ENCODE measurements around the gene HOXD4. TPM values are rescaled to one million over a fixed set of nuclear protein-coding genes. Genes with fewer than 3 reads are reported as not detected.

Gene HOXD4
- total RNA-seq, 1 experiment from 2014 or later = 1.4 TPM

DNA sequence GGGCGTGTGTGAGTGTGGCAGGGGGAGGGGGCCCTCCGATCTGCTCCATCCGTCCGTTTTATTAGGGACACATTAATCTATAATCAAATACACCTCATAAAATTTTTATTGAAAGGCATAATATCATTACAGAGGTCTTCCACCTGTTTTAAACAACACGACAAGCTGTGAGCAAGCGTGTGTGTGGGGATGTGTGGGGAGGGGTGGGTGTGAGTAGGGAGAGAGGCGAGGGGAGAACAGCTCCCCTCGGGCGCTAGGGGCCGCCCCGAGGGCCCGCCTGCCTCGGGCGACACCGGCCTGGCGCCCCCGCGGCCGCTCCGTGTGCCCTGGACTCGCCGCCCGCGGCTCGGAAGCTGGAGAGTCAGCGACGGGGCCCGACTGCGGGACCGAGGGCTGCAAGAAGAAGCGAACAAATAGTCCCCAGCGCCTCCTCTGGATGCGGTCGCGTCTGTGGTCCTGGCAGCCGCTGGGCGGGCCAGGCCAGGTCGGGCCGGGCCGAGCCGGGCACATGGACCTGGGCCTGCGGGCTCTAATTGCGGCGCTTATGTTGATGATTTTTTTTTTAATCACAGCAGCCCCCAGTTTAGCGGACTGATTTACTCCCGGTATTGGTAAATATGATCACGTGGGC is 29.2 kb upstream of the HOXD4 start:
- H3K27ac ChIP-seq (ENCODE audit: low read length) = no peak overlapping the region
- POLR2A ChIA-PET = no interaction called here
- H3K4me3 ChIP-seq (ENCODE audit: low read depth in 2 of 2, low read length in 2 of 2) = peak overlapping the region in 1 of 2 experiments; percentile 33; a peak in 1 of 4 replicates
- no peaks in the 10 kb centered on the region for H3K36me3 ChIP-seq (ENCODE audit: control insufficient read depth, insufficient read depth, low read length)
- peaks cover 5% of the 10 kb centered on the region for H3K4me1 ChIP-seq (ENCODE audit: control insufficient read depth, insufficient read depth, low read length)
- CTCF ChIA-PET = no interaction called here
- intact Hi-C loops (cut with micrococcal nuclease; ENCODE audit: unreplicated experiment) = loop anchor here (10.0 kb wide), 1 partner anchor 693 kb away; no protein-coding TSS in a partner anchor
- no TSS peak for BruUV-seq (replicated peaks)
- TF ChIP-seq, protein P1, sequence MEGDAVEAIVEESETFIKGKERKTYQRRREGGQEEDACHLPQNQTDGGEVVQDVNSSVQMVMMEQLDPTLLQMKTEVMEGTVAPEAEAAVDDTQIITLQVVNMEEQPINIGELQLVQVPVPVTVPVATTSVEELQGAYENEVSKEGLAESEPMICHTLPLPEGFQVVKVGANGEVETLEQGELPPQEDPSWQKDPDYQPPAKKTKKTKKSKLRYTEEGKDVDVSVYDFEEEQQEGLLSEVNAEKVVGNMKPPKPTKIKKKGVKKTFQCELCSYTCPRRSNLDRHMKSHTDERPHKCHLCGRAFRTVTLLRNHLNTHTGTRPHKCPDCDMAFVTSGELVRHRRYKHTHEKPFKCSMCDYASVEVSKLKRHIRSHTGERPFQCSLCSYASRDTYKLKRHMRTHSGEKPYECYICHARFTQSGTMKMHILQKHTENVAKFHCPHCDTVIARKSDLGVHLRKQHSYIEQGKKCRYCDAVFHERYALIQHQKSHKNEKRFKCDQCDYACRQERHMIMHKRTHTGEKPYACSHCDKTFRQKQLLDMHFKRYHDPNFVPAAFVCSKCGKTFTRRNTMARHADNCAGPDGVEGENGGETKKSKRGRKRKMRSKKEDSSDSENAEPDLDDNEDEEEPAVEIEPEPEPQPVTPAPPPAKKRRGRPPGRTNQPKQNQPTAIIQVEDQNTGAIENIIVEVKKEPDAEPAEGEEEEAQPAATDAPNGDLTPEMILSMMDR (IDR thresholded peaks at IDR 0.05) = no peak
- TF ChIP-seq, protein P2, sequence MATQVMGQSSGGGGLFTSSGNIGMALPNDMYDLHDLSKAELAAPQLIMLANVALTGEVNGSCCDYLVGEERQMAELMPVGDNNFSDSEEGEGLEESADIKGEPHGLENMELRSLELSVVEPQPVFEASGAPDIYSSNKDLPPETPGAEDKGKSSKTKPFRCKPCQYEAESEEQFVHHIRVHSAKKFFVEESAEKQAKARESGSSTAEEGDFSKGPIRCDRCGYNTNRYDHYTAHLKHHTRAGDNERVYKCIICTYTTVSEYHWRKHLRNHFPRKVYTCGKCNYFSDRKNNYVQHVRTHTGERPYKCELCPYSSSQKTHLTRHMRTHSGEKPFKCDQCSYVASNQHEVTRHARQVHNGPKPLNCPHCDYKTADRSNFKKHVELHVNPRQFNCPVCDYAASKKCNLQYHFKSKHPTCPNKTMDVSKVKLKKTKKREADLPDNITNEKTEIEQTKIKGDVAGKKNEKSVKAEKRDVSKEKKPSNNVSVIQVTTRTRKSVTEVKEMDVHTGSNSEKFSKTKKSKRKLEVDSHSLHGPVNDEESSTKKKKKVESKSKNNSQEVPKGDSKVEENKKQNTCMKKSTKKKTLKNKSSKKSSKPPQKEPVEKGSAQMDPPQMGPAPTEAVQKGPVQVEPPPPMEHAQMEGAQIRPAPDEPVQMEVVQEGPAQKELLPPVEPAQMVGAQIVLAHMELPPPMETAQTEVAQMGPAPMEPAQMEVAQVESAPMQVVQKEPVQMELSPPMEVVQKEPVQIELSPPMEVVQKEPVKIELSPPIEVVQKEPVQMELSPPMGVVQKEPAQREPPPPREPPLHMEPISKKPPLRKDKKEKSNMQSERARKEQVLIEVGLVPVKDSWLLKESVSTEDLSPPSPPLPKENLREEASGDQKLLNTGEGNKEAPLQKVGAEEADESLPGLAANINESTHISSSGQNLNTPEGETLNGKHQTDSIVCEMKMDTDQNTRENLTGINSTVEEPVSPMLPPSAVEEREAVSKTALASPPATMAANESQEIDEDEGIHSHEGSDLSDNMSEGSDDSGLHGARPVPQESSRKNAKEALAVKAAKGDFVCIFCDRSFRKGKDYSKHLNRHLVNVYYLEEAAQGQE (IDR thresholded peaks at IDR 0.05; ENCODE audit: insufficient read depth in 1 of 2, low read depth in 2 of 2, low read length in 1 of 2) = no peak
- TF ChIP-seq POLR2AphosphoS5 (IDR thresholded peaks at IDR 0.05; ENCODE audit: low read depth, low read length) (no peak), TCF7L2 (IDR thresholded peaks at IDR 0.05; ENCODE audit: low read depth, low read length) (no peak), SIN3A (IDR thresholded peaks at IDR 0.05; ENCODE audit: borderline replicate concordance, insufficient read depth, low read depth, low read length) (no peak)
- H3K9me3 ChIP-seq (ENCODE audit: control insufficient read depth, insufficient read depth, low read depth, low read length) = no peaks in the 10 kb centered on the region
- no peak for DNase-seq (ENCODE audit: low read depth, low spot score)
- ATAC-seq = no peak
- in situ Hi-C loops (cut with HindIII; ENCODE audit: low pct_unique_long_range_greater_than_20kb, low sequenced_read_pairs) = no loop called here
- H3K27me3 ChIP-seq (ENCODE audit: control insufficient read depth, insufficient read depth, low read length) = no peaks in the 10 kb centered on the region

DNA sequence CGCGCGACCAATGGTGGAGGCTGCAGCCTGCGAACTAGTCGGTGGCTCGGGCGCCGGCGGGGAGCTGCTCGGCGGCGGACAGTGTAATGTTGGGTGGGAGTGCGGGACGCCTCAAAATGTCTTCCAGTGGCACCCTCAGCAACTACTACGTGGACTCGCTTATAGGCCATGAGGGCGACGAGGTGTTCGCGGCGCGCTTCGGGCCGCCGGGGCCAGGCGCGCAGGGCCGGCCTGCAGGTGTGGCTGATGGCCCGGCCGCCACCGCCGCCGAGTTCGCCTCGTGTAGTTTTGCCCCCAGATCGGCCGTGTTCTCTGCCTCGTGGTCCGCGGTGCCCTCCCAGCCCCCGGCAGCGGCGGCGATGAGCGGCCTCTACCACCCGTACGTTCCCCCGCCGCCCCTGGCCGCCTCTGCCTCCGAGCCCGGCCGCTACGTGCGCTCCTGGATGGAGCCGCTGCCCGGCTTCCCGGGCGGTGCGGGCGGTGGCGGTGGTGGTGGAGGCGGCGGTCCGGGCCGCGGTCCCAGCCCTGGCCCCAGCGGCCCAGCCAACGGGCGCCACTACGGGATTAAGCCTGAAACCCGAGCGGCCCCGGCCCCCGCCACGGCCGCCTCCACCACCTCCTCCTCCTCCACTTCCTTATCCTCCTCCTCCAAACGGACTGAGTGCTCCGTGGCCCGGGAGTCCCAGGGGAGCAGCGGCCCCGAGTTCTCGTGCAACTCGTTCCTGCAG is 28.5 kb upstream of the HOXD4 start, which contains the start of gene HOXD9:
Gene HOXD9, plus strand, starts transcription at position 37 of the 728 bp plus-strand sequence. Its CDS starts 50 bp downstream, at position 87.
- TF ChIP-seq, protein P1 (IDR thresholded peaks at IDR 0.05) = no peak
- TF ChIP-seq POLR2AphosphoS5 (IDR thresholded peaks at IDR 0.05; ENCODE audit: low read depth, low read length) (no peak), SIN3A (IDR thresholded peaks at IDR 0.05; ENCODE audit: borderline replicate concordance, insufficient read depth, low read depth, low read length) (no peak), TCF7L2 (IDR thresholded peaks at IDR 0.05; ENCODE audit: low read depth, low read length) (no peak)
- TF ChIP-seq, protein P2 (IDR thresholded peaks at IDR 0.05; ENCODE audit: insufficient read depth in 1 of 2, low read depth in 2 of 2, low read length in 1 of 2) = no peak
- ChIA-PET POLR2A (no interaction called here), CTCF (no interaction called here)
- in situ Hi-C loops (cut with HindIII; ENCODE audit: low pct_unique_long_range_greater_than_20kb, low sequenced_read_pairs) = no loop called here
- peaks cover 7% of the 10 kb centered on the region for H3K4me1 ChIP-seq (ENCODE audit: control insufficient read depth, insufficient read depth, low read length)
- no peaks in the 10 kb centered on the region for H3K36me3 ChIP-seq (ENCODE audit: control insufficient read depth, insufficient read depth, low read length)
- no peaks in the 10 kb centered on the region for H3K27me3 ChIP-seq (ENCODE audit: control insufficient read depth, insufficient read depth, low read length)
- intact Hi-C loops (cut with micrococcal nuclease; ENCODE audit: unreplicated experiment) = loop anchor here (10.0 kb wide), 1 partner anchor 692 kb away; no protein-coding TSS in a partner anchor
- no peaks in the 10 kb centered on the region for H3K9me3 ChIP-seq (ENCODE audit: control insufficient read depth, insufficient read depth, low read depth, low read length)
- DNase-seq (ENCODE audit: low read depth, low spot score) = no peak
- no peak for ATAC-seq
- H3K4me3 ChIP-seq (ENCODE audit: low read depth in 2 of 2, low read length in 2 of 2) = peak within 1 kb of the TSS in 1 of 2 experiments; percentile 33; a peak in 1 of 4 replicates
- no peak within 1 kb of the TSS for H3K27ac ChIP-seq (ENCODE audit: low read length)
- no TSS peak for BruUV-seq (replicated peaks)
